Keratinocyte (primary cell): ENCODE measurements around the gene ZW10. TPM values are rescaled to one million over a fixed set of nuclear protein-coding genes. Genes with fewer than 3 reads are reported as not detected.
"Not testable (repeated sequence)": the region's sequence is repeated elsewhere in the genome, so short reads cannot be mapped to it uniquely, and the experiment has no call there.

Source experiments
- DNase-seq: peaks from one replicate; pipeline ENCODE4 v3.0.0-alpha.2; 2011; ENCODE audit warnings: low read depth, missing footprints, low spot score
- FAIRE-seq: peaks from 2 replicates; lab custom pipeline; 2011; peaks lifted over from hg19 to GRCh38; lab: Jason Lieb, UNC
- H2AFZ ChIP-seq: 2 replicates; pipeline ENCODE4 v1.6.0; 2012; ENCODE audit warnings: low read length, control low read depth, inconsistent platforms; ENCODE audit not compliant: control insufficient read depth
- H3K27ac ChIP-seq: 2 replicates; pipeline ENCODE4 v1.5.1; 2011; ENCODE audit warnings: low read length; ENCODE audit not compliant: control insufficient read depth, insufficient read depth
- H3K27me3 ChIP-seq: 3 replicates; pipeline ENCODE4 v1.6.0; 2011; ENCODE audit warnings: low read length; ENCODE audit not compliant: control insufficient read depth, insufficient read depth; ENCODE audit errors: extremely low read depth
- H3K36me3 ChIP-seq, 2 experiments: 2 replicates in 1 of 2; 3 replicates in 1 of 2; pipeline ENCODE4 v1.5.1; 2011; ENCODE audit warnings: low read length in 2 of 2, mild to moderate bottlenecking in 1 of 2; ENCODE audit not compliant: control insufficient read depth in 2 of 2, insufficient read depth in 2 of 2; ENCODE audit errors: extremely low read depth in 1 of 2
- H3K4me1 ChIP-seq: 3 replicates; pipeline ENCODE4 v1.5.1; 2011; ENCODE audit warnings: low read length; ENCODE audit not compliant: control insufficient read depth, insufficient read depth; ENCODE audit errors: extremely low read depth
- H3K4me2 ChIP-seq: 3 replicates; pipeline ENCODE4 v1.6.0; 2011; ENCODE audit warnings: low read depth, low read length; ENCODE audit not compliant: control insufficient read depth, insufficient read depth; ENCODE audit errors: extremely low read depth
- H3K4me3 ChIP-seq, 3 experiments: fragments of 200-600 bp in 1 of 3; sonication (generic) in 1 of 3; 2 replicates in 2 of 3; 3 replicates in 1 of 3; pipeline ENCODE4 v1.5.1; 2011 to 2016; ENCODE audit warnings: low read length in 3 of 3, mild to moderate bottlenecking in 3 of 3, control low read depth in 2 of 3, inconsistent platforms in 1 of 3, low read depth in 1 of 3, mixed read lengths in 1 of 3, mixed run types in 1 of 3, moderate library complexity in 1 of 3; ENCODE audit not compliant: control insufficient read depth in 2 of 3, insufficient read depth in 2 of 3; ENCODE audit errors: extremely low read depth in 1 of 3
- H3K79me2 ChIP-seq: 2 replicates; pipeline ENCODE4 v1.6.0; 2012; ENCODE audit warnings: low read length; ENCODE audit not compliant: control insufficient read depth, insufficient read depth
- H3K9ac ChIP-seq: 3 replicates; pipeline ENCODE4 v1.6.0; 2011; ENCODE audit warnings: low read length; ENCODE audit not compliant: control insufficient read depth, insufficient read depth; ENCODE audit errors: extremely low read depth
- H3K9me1 ChIP-seq: 3 replicates; pipeline ENCODE4 v1.6.0; 2011; ENCODE audit warnings: low read length; ENCODE audit not compliant: control insufficient read depth, insufficient read depth; ENCODE audit errors: extremely low read depth
- H3K9me3 ChIP-seq: 2 replicates; pipeline ENCODE4 v1.5.1; 2012; ENCODE audit warnings: low read depth, low read length; ENCODE audit not compliant: control insufficient read depth
- H4K20me1 ChIP-seq: 3 replicates; pipeline ENCODE4 v1.6.0; 2011; ENCODE audit warnings: low read length; ENCODE audit not compliant: control insufficient read depth, insufficient read depth; ENCODE audit errors: extremely low read depth
- EZH2 ChIP-seq: IDR thresholded peaks from one replicate; pipeline ENCODE4 v1.6.1; 2012; ENCODE audit warnings: inconsistent platforms, mild to moderate bottlenecking, low read length, moderate library complexity
- dilution Hi-C: fragments of 300-500 bp; cut with MboI; formaldehyde crosslinking; loops from one replicate; pipeline ENCODE4 v1.7.0; 2020; ENCODE audit warnings: low sequenced_read_pairs; ENCODE audit not compliant: extremely low pct_ligation_motif_present
- polyA plus RNA-seq, 5 experiments: library from polyadenylated mRNA; depleted of rRNA in 3 of 5; stranded (reverse) in 3 of 5; stranded (forward) in 1 of 5; unstranded in 1 of 5; fragments of >200 nt; gene quantifications; 1 replicate in 1 of 5; 2 replicates in 3 of 5; 3 replicates in 1 of 5; pipeline versions ENCODE4 v1.2.1 to v1.2.3, GENCODE V29; 2011 to 2012; ENCODE audit warnings: missing spikeins in 2 of 5, low read depth in 1 of 5, low replicate concordance in 1 of 5
- TF ChIP-seq, protein P1 (sequence below), 3 experiments: IDR thresholded peaks in 1 of 3; conservative IDR thresholded peaks in 1 of 3; optimal IDR thresholded peaks in 1 of 3; 2 replicates in 2 of 3; 3 replicates in 1 of 3; pipeline versions ENCODE3 to v1.5.1; 2011; ENCODE audit warnings: low read length in 3 of 3, mild to moderate bottlenecking in 3 of 3, moderate library complexity in 2 of 3, control low read depth in 1 of 3, inconsistent platforms in 1 of 3; ENCODE audit not compliant: insufficient read depth in 2 of 3; ENCODE audit errors: extremely low read depth in 1 of 3

Gene ZW10
- polyA plus RNA-seq, 1 donor (not counting 4 experiments of a cell fraction or from before 2014, with no cell fraction given), result 21.3 TPM

DNA sequence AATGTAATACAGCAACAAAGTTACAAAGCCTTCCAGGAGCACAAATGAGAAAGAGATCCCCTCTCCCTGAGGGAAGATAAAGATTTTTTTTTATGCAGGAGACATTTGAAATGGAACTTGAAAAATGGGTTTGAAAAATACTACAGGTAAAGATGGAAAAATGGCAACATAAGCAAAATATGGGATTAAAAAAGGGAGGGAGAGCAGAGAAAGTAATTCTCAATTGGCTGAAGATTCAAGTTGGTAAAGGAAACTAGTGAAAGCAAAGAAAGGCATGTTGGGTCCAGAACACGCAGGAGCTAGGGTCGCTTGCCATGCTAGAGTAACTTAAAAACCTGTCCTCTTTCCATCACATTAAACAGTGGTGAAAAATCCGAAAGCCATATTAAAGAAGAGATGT is 1.5 kb downstream of the ZW10 start:
- Histone ChIP-seq H3K4me2 (peak overlapping the region; percentile 75), H3K9ac (no peak overlapping the region), H4K20me1 (no peaks in the 10 kb centered on the region), H3K4me3 (peak overlapping the region in 1 of 3 experiments; percentile 95), H2AFZ (no peak overlapping the region), H3K36me3 (peaks cover 0 to 10% of the 10 kb centered on the region in 2 experiments), H3K9me3 (no peaks in the 10 kb centered on the region), H3K4me1 (peaks cover 6% of the 10 kb centered on the region), H3K79me2 (peaks cover 46% of the 10 kb centered on the region), H3K27me3 (no peaks in the 10 kb centered on the region), H3K9me1 (no peaks in the 10 kb centered on the region), H3K27ac (no peak overlapping the region)
- dilution Hi-C loops, result no loop called here
- DNase-seq, result no peak
- no peak for FAIRE-seq
- TF ChIP-seq, protein P1, sequence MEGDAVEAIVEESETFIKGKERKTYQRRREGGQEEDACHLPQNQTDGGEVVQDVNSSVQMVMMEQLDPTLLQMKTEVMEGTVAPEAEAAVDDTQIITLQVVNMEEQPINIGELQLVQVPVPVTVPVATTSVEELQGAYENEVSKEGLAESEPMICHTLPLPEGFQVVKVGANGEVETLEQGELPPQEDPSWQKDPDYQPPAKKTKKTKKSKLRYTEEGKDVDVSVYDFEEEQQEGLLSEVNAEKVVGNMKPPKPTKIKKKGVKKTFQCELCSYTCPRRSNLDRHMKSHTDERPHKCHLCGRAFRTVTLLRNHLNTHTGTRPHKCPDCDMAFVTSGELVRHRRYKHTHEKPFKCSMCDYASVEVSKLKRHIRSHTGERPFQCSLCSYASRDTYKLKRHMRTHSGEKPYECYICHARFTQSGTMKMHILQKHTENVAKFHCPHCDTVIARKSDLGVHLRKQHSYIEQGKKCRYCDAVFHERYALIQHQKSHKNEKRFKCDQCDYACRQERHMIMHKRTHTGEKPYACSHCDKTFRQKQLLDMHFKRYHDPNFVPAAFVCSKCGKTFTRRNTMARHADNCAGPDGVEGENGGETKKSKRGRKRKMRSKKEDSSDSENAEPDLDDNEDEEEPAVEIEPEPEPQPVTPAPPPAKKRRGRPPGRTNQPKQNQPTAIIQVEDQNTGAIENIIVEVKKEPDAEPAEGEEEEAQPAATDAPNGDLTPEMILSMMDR (optimal IDR thresholded peaks at IDR 0.05 in 1 of 3, IDR thresholded peaks at IDR 0.05 in 1 of 3, conservative IDR thresholded peaks at IDR 0.05 in 1 of 3; ENCODE audit: extremely low read depth in 1 of 3, insufficient read depth in 2 of 3, low read length in 3 of 3), result no peak
- no peak for TF ChIP-seq EZH2

GRCh38 chr11:113764527-113765219 is 8.8 kb downstream of the ZW10 start:
- no peak overlapping the region for H3K4me2 ChIP-seq
- DNase-seq, result no peak
- no peaks in the 10 kb centered on the region for H3K9me1 ChIP-seq
- H3K4me3 ChIP-seq, result no peak overlapping the region
- no peaks in the 10 kb centered on the region for H4K20me1 ChIP-seq
- H3K27ac ChIP-seq, result no peak overlapping the region
- H3K4me1 ChIP-seq, result no peaks in the 10 kb centered on the region
- TF ChIP-seq, protein P1 (optimal IDR thresholded peaks at IDR 0.05 in 1 of 3, IDR thresholded peaks at IDR 0.05 in 1 of 3, conservative IDR thresholded peaks at IDR 0.05 in 1 of 3; ENCODE audit: extremely low read depth in 1 of 3, insufficient read depth in 2 of 3, low read length in 3 of 3), result no peak
- no peak for TF ChIP-seq EZH2
- no peaks in the 10 kb centered on the region for H3K9me3 ChIP-seq
- no peaks in the 10 kb centered on the region for H3K27me3 ChIP-seq
- peaks cover 2 to 4% of the 10 kb centered on the region in 2 experiments for H3K36me3 ChIP-seq
- dilution Hi-C loops, result no loop called here
- H3K9ac ChIP-seq, result no peak overlapping the region
- H2AFZ ChIP-seq, result no peak overlapping the region
- no peak for FAIRE-seq
- peaks cover 31% of the 10 kb centered on the region for H3K79me2 ChIP-seq

- H3K27ac ChIP-seq, FAIRE-seq, H4K20me1 ChIP-seq, H3K4me3 ChIP-seq, H3K9me3 ChIP-seq, H2AFZ ChIP-seq, H3K9me1 ChIP-seq, H3K4me1 ChIP-seq, H3K4me2 ChIP-seq, DNase-seq, H3K27me3 ChIP-seq, H3K9ac ChIP-seq, H3K36me3 ChIP-seq, dilution Hi-C loops: not testable (repeated sequence)
- peaks cover 24% of the 10 kb centered on the region for H3K79me2 ChIP-seq
These were observed 10.5 kb downstream of the ZW10 start for GRCh38 chr11:113763040-113763439.
